Psoas muscle (tissue), 8 donors: ENCODE data around the gene PSMB7. TPM values are rescaled to one million over a fixed set of nuclear protein-coding genes. Genes with fewer than 3 reads are reported as not detected.

Experiments used
- ATAC-seq, 4 donors: fragments of 200-7000 bp; cut with Tn5 transposase; one replicate each; pipeline ENCODE4 v1.9.1; 2020; ENCODE audit warnings: moderate library complexity in 3 of 4, mild to moderate bottlenecking in 2 of 4
- DNase-seq, 2 donors: peaks; one replicate each; pipeline ENCODE4 v3.0.0-alpha.2; 2020
- H3K27ac ChIP-seq: fragments of 200-600 bp; one replicate; pipeline ENCODE4 v1.8.0; 2022
- H3K27me3 ChIP-seq, 3 donors: fragments of 200-600 bp in 1 of 3; one replicate each; pipeline versions ENCODE4 v1.6.1 to v1.8.0; 2013 to 2022; ENCODE audit warnings: low read length in 2 of 3, mild to moderate bottlenecking in 2 of 3, moderate library complexity in 1 of 3; ENCODE audit not compliant: insufficient read depth in 3 of 3
- H3K36me3 ChIP-seq, 2 donors: fragments of 200-600 bp in 1 of 2; one replicate each; pipeline versions ENCODE4 v1.6.1 to v1.8.0; 2013 to 2022; ENCODE audit warnings: low read depth in 1 of 2, mild to moderate bottlenecking in 1 of 2, moderate library complexity in 1 of 2; ENCODE audit not compliant: insufficient read depth in 1 of 2
- H3K4me1 ChIP-seq: fragments of 200-600 bp; one replicate; pipeline ENCODE4 v1.8.0; 2022
- H3K4me3 ChIP-seq: fragments of 200-600 bp; one replicate; pipeline ENCODE4 v1.8.0; 2022; ENCODE audit warnings: mild to moderate bottlenecking
- H3K9me3 ChIP-seq: fragments of 200-600 bp; one replicate; pipeline ENCODE4 v1.8.0; 2022
- CTCF ChIP-seq: fragments of 200-600 bp; IDR thresholded peaks from one replicate; pipeline ENCODE4 v1.8.0; 2022; ENCODE audit warnings: antibody characterized with exemption
- WGBS, 3 donors: extraction: QIAGEN DNeasy Blood & Tissue Kit; methylation state at CpG; one replicate each; pipeline versions ENCODE4 v1.1.6 to v1.1.7; 2013; 5-methylcytosine and 5-hydroxymethylcytosine counted together
- intact Hi-C, 2 donors: fragments of 100-400 bp; cut with DNase I; formaldehyde crosslinking; loops; one replicate each; pipeline versions ENCODE4 v1.11.0 to v1.14.2; 2022
- polyA plus RNA-seq, 3 donors: library from polyadenylated mRNA; stranded (reverse); fragments of 200-250 nt; gene quantifications; one replicate each; pipeline ENCODE4 v1.2.3, GENCODE V29; 2013
- total RNA-seq, 4 donors: library from RNA; stranded (reverse); fragmentation: NEBNext Ultra II Directional in 2 of 4; extraction: Animal tissue kit (Norgen Biotek cat#: 25700) in 2 of 4; gene quantifications; one replicate each; pipeline versions ENCODE4 v1.2.1 to v1.2.4, GENCODE V29; 2021 to 2023
- donor health status: healthy with polysubstance abuse.
- donor health status: DM: no; HTN: no; CAD: no; lungs with moderate emphysema.
- donor health status: Bipolar disorder and iron deficiency.
- donor health status: healthy.
- donor health status: DM: yes; HTN: yes; CAD: no.
- donor health status: DM: no; HTN: no; CAD: no.
- donor health status: DM: no; HTN: no; CAD: no.
- donor health status: DM: yes; HTN: yes; CAD: no.

PSMB7 gene
- total and polyA plus RNA-seq, 7 donors, result 144 to 421 (median 189) TPM

- Histone ChIP-seq H3K4me1 (no peaks in the 10 kb centered on the region), H3K27ac (no peak overlapping the region), H3K4me3 (no peak overlapping the region), H3K36me3 (peaks cover 0 to 42% of the 10 kb centered on the region in 2 donors), H3K27me3 (no peaks in the 10 kb centered on the region), H3K9me3 (no peaks in the 10 kb centered on the region)
- ATAC-seq (no peak), DNase-seq (no peak)
- WGBS, 3 donors, result 89 to 94% (median 92%) methylated on average over 21 of the region's 21 CpGs
- TF ChIP-seq CTCF, result no peak
- intact Hi-C loops, result no loop called here
Observed at GRCh38 chr9:124326378-124326777, 88.9 kb downstream of the PSMB7 start.

GRCh38 chr9:124325816-124326215, 89.4 kb downstream of the PSMB7 start:
- no peak for ATAC-seq
- 92 to 95% (median 95%) methylated on average over 6 of the region's 6 CpGs for WGBS, 3 donors
- H3K4me3 ChIP-seq, result no peak overlapping the region
- no peaks in the 10 kb centered on the region for H3K9me3 ChIP-seq
- TF ChIP-seq CTCF, result no peak
- no peaks in the 10 kb centered on the region for H3K27me3 ChIP-seq
- DNase-seq, result no peak
- intact Hi-C loops, result no loop called here
- H3K36me3 ChIP-seq, result peaks cover 0 to 40% of the 10 kb centered on the region in 2 donors
- no peak overlapping the region for H3K27ac ChIP-seq
- H3K4me1 ChIP-seq, result no peaks in the 10 kb centered on the region

GRCh38 chr9:124323904-124324303, 91.3 kb downstream of the PSMB7 start:
- no peaks in the 10 kb centered on the region for H3K9me3 ChIP-seq
- DNase-seq (no peak), ATAC-seq (no peak)
- H3K36me3 ChIP-seq, result peaks cover 0 to 29% of the 10 kb centered on the region in 2 donors
- no peaks in the 10 kb centered on the region for H3K4me1 ChIP-seq
- 87 to 94% (median 92%) methylated on average over 8 to 10 of the region's 10 CpGs for WGBS, 3 donors
- TF ChIP-seq CTCF, result no peak
- H3K4me3 ChIP-seq, result no peak overlapping the region
- no peaks in the 10 kb centered on the region for H3K27me3 ChIP-seq
- H3K27ac ChIP-seq, result no peak overlapping the region
- intact Hi-C loops, result no loop called here

- H3K4me3 ChIP-seq, result no peak overlapping the region
- TF ChIP-seq CTCF, result no peak
Observed at GRCh38 chr9:124322618-124323432, 92.4 kb downstream of the PSMB7 start.

More at GRCh38 chr9:124322618-124323432, 92.4 kb downstream of the PSMB7 start:
- intact Hi-C loops, result no loop called here
- H3K4me1 ChIP-seq, result no peaks in the 10 kb centered on the region
- ATAC-seq (no peak), DNase-seq (no peak)
- H3K36me3 ChIP-seq, result peaks cover 0 to 22% of the 10 kb centered on the region in 2 donors
- no peaks in the 10 kb centered on the region for H3K9me3 ChIP-seq
- WGBS, 3 donors, result 86 to 88% (median 87%) methylated on average over 17 to 18 of the region's 18 CpGs
- no peaks in the 10 kb centered on the region for H3K27me3 ChIP-seq
- H3K27ac ChIP-seq, result no peak overlapping the region
